SK-N-MC (cell line): Measurements from ENCODE around the gene ABCB8.

Experiments
- EZH2 ChIP-seq: fragments of 200-600 bp; sonication (generic); IDR thresholded peaks from one replicate; pipeline ENCODE4 v1.6.1; 2017; ENCODE audit warnings: antibody characterized with exemption
- FOXP2 ChIP-seq: optimal IDR thresholded peaks from 2 replicates; pipeline ENCODE3; 2011; ENCODE audit warnings: mild to moderate bottlenecking, moderate library complexity; ENCODE audit not compliant: insufficient read depth; ENCODE audit errors: extremely low read length, control extremely low read depth
- POLR2AphosphoS5 ChIP-seq: IDR thresholded peaks from 2 replicates; pipeline ENCODE4 v1.6.1; 2012; ENCODE audit warnings: mild to moderate bottlenecking, low read depth, low read length, borderline replicate concordance

GRCh38 chr7:151091431-151091830 lies 63.2 kb downstream of the ABCB8 start:
- TF ChIP-seq POLR2AphosphoS5 = no peak
- no peak for TF ChIP-seq EZH2
- TF ChIP-seq FOXP2 = no peak
